Measurements from ENCODE around the gene DEDD. TPM values are rescaled to one million over a fixed set of nuclear protein-coding genes. Genes with fewer than 3 reads are reported as not detected.

Gene DEDD
- total RNA-seq, 2 experiments from 2014 or later = 21.1 to 41.9 TPM

GRCh38 chr1:161096015-161096414 lies 36.5 kb downstream of the DEDD start:
- no peaks in the 10 kb centered on the region for H3K79me2 ChIP-seq (ENCODE audit: insufficient read depth, low read depth, low read length)
- no peak for DNase-seq (ENCODE audit: low spot score)
- H3K9me2 ChIP-seq (ENCODE audit: insufficient read depth, low read length) = no peaks in the 10 kb centered on the region
- no peak overlapping the region for H3K4me2 ChIP-seq (ENCODE audit: low read length)
- TF ChIP-seq EZH2phosphoT487 (IDR thresholded peaks at IDR 0.05; ENCODE audit: borderline replicate concordance, low read depth, low read length) = no peak
- TF ChIP-seq CTCF (conservative IDR thresholded peaks at IDR 0.05; ENCODE audit: low read length) = no peak
- no TSS peak for BruUV-seq (replicated peaks)
- no peak overlapping the region for H3K27ac ChIP-seq (ENCODE audit: low read depth, low read length, poor library complexity, severe bottlenecking)
- H3K4me1 ChIP-seq (ENCODE audit: insufficient read depth, low read length, poor library complexity, severe bottlenecking) = peaks cover 29% of the 10 kb centered on the region
- H3K4me3 ChIP-seq (ENCODE audit: low read depth, low read length, poor library complexity, severe bottlenecking) = no peak overlapping the region
- H3K36me3 ChIP-seq (ENCODE audit: insufficient read depth, low read length) = peaks cover 19% of the 10 kb centered on the region
- no peaks in the 10 kb centered on the region for H3K9me3 ChIP-seq (ENCODE audit: low read length)
- no peak overlapping the region for H2AFZ ChIP-seq (ENCODE audit: low read length)
- intact Hi-C loops (cut with micrococcal nuclease; ENCODE audit: unreplicated experiment) = loop anchor here (2.0 to 10.0 kb wide), 2 partner anchors 51 to 261 kb away; partner anchors contain the start of gene USF1
- 0 out of 2 replicates have a peak, but pooled peaks cover 4% of the 10 kb centered on the region for H4K20me1 ChIP-seq (ENCODE audit: insufficient read depth, low read length)
- CTCF ChIA-PET (ENCODE audit: unreplicated experiment) = no interaction called here
- POLR2A ChIA-PET = no interaction called here

- H4K20me1 ChIP-seq (ENCODE audit: insufficient read depth, low read length) = 0 out of 2 replicates have a peak, but pooled peaks cover 4% of the 10 kb centered on the region
- H3K4me3 ChIP-seq (ENCODE audit: low read depth, low read length, poor library complexity, severe bottlenecking) = no peak overlapping the region
- no TSS peak for BruUV-seq (replicated peaks)
- H3K9me2 ChIP-seq (ENCODE audit: insufficient read depth, low read length) = no peaks in the 10 kb centered on the region
- POLR2A ChIA-PET = no interaction called here
- TF ChIP-seq CTCF (conservative IDR thresholded peaks at IDR 0.05; ENCODE audit: low read length) (no peak), EZH2phosphoT487 (IDR thresholded peaks at IDR 0.05; ENCODE audit: borderline replicate concordance, low read depth, low read length) (no peak)
- H2AFZ ChIP-seq (ENCODE audit: low read length) = no peak overlapping the region
- no peak for DNase-seq (ENCODE audit: low spot score)
- CTCF ChIA-PET (ENCODE audit: unreplicated experiment) = no interaction called here
- no peaks in the 10 kb centered on the region for H3K79me2 ChIP-seq (ENCODE audit: insufficient read depth, low read depth, low read length)
- H3K36me3 ChIP-seq (ENCODE audit: insufficient read depth, low read length) = peaks cover 15% of the 10 kb centered on the region
- H3K9me3 ChIP-seq (ENCODE audit: low read length) = no peaks in the 10 kb centered on the region
- H3K27ac ChIP-seq (ENCODE audit: low read depth, low read length, poor library complexity, severe bottlenecking) = no peak overlapping the region
- no peak overlapping the region for H3K4me2 ChIP-seq (ENCODE audit: low read length)
- intact Hi-C loops (cut with micrococcal nuclease; ENCODE audit: unreplicated experiment) = loop anchor here (10.0 kb wide), 1 partner anchor 260 kb away; no protein-coding TSS in a partner anchor
- H3K4me1 ChIP-seq (ENCODE audit: insufficient read depth, low read length, poor library complexity, severe bottlenecking) = peaks cover 29% of the 10 kb centered on the region
These were observed 37.2 kb downstream of the DEDD start for GRCh38 chr1:161095230-161095629.

DNA sequence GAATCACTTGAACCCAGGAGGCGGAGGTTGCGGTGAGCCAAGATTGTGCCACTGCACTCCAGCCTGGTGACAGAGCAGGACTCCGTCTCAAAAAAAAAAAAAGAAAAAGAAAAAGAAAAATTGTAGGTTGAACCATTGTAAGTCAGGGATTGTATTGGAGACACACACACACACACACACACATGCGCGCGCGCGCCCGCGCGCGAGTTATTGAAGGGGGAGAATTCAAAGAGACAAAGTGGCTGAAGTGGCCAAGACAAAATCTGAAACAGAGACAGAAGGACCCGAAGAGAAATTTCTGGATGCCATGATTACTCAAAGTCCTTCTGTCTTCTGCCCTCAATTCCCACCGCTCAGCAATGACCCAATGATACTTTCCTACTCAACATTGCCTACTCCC lies 38.0 kb downstream of the DEDD start:
- no TSS peak for BruUV-seq (replicated peaks)
- no peak overlapping the region for H3K4me3 ChIP-seq (ENCODE audit: low read depth, low read length, poor library complexity, severe bottlenecking)
- no peaks in the 10 kb centered on the region for H3K9me2 ChIP-seq (ENCODE audit: insufficient read depth, low read length)
- H2AFZ ChIP-seq (ENCODE audit: low read length) = no peak overlapping the region
- CTCF ChIA-PET (ENCODE audit: unreplicated experiment) = no interaction called here
- no peaks in the 10 kb centered on the region for H3K79me2 ChIP-seq (ENCODE audit: insufficient read depth, low read depth, low read length)
- intact Hi-C loops (cut with micrococcal nuclease; ENCODE audit: unreplicated experiment) = loop anchor here (10.0 kb wide), 1 partner anchor 260 kb away; no protein-coding TSS in a partner anchor
- H3K27ac ChIP-seq (ENCODE audit: low read depth, low read length, poor library complexity, severe bottlenecking) = no peak overlapping the region
- H4K20me1 ChIP-seq (ENCODE audit: insufficient read depth, low read length) = no peaks in the 10 kb centered on the region
- no peak for DNase-seq (ENCODE audit: low spot score)
- TF ChIP-seq CTCF (conservative IDR thresholded peaks at IDR 0.05; ENCODE audit: low read length) = no peak
- TF ChIP-seq EZH2phosphoT487 (IDR thresholded peaks at IDR 0.05; ENCODE audit: borderline replicate concordance, low read depth, low read length) = no peak
- H3K36me3 ChIP-seq (ENCODE audit: insufficient read depth, low read length) = peaks cover 8% of the 10 kb centered on the region; the same call in 1 of the 2 replicates
- H3K4me2 ChIP-seq (ENCODE audit: low read length) = no peak overlapping the region
- POLR2A ChIA-PET = interaction anchor here (0.7 kb wide), 1 partner anchor 22 kb away, joined by 6 read pairs; no protein-coding TSS in a partner anchor
- H3K9me3 ChIP-seq (ENCODE audit: low read length) = no peaks in the 10 kb centered on the region
- H3K4me1 ChIP-seq (ENCODE audit: insufficient read depth, low read length, poor library complexity, severe bottlenecking) = peaks cover 29% of the 10 kb centered on the region
